Measurements from ENCODE around the gene LIN7C.

The LIN7C gene

DNA sequence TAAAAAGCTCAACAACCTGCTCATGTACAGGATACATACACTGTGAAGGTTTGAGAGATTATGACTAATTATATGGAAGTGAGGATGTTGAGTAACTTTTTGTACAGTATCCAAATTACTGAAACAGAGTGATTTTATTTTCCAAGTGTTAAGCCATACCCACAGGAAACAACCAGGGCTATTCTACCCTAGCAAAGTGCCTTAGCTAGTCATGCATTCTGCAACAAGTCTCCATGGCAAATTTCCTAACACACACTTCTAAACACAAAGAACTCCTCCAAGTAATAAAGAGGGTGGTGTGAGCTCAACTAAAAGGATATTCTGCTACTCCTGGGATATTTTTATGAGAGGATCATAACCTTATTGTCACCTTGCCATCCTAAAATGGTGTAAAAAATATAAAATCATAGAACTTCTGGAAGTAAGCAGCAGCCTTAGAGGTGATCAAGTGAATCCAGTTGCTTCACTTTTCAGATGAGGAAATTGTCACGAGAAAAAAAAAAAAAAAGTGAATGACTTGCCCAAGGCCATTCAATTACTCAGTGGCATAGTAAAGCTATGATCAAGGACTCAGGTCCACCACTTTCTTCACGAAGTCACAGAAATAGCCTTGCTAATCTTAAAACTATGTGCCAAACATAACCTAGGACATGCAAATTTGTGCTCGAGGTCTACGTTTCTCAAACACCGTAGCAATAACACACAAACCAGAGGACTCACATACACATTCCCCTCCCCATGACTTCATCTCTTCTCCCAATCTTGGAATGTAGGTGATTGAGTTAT lies 38.2 kb downstream of the LIN7C start:
- H3K36me3 ChIP-seq (ENCODE audit: control insufficient read depth, insufficient read depth, low read length, severe bottlenecking), result no peaks in the 10 kb centered on the region
- no peaks in the 10 kb centered on the region for H3K27me3 ChIP-seq (replicated peaks; ENCODE audit: control insufficient read depth, insufficient read depth, low read length)
- no peak overlapping the region for H3K9ac ChIP-seq (ENCODE audit: low read length)
- peaks cover 46% of the 10 kb centered on the region for H3K4me1 ChIP-seq (ENCODE audit: control insufficient read depth, insufficient read depth, low read length)
- H3K4me3 ChIP-seq (ENCODE audit: low read length), result peak overlapping the region; percentile 92
- H3K9me3 ChIP-seq (ENCODE audit: control insufficient read depth, low read length), result no peaks in the 10 kb centered on the region
- DNase-seq (ENCODE audit: low read depth), result peak; percentile 64

- H3K4me3 ChIP-seq (ENCODE audit: low read length), result no peak overlapping the region
Observed at GRCh38 chr11:27467181-27467913, 39.2 kb downstream of the LIN7C start.

GRCh38 chr11:27466363-27466762 lies 40.2 kb downstream of the LIN7C start:
- Histone ChIP-seq H3K9ac (ENCODE audit: low read length) (no peak overlapping the region), H3K4me3 (ENCODE audit: low read length) (no peak overlapping the region), H3K9me3 (ENCODE audit: control insufficient read depth, low read length) (no peaks in the 10 kb centered on the region), H3K27me3 (replicated peaks; ENCODE audit: control insufficient read depth, insufficient read depth, low read length) (no peaks in the 10 kb centered on the region), H3K36me3 (ENCODE audit: control insufficient read depth, insufficient read depth, low read length, severe bottlenecking) (no peaks in the 10 kb centered on the region), H3K4me1 (ENCODE audit: control insufficient read depth, insufficient read depth, low read length) (peaks cover 45% of the 10 kb centered on the region)
- no peak for DNase-seq (ENCODE audit: low read depth)

More at GRCh38 chr11:27467181-27467913, 39.2 kb downstream of the LIN7C start:
- no peak for DNase-seq (ENCODE audit: low read depth)
- Histone ChIP-seq H3K27me3 (replicated peaks; ENCODE audit: control insufficient read depth, insufficient read depth, low read length) (no peaks in the 10 kb centered on the region), H3K9ac (ENCODE audit: low read length) (no peak overlapping the region), H3K36me3 (ENCODE audit: control insufficient read depth, insufficient read depth, low read length, severe bottlenecking) (no peaks in the 10 kb centered on the region), H3K9me3 (ENCODE audit: control insufficient read depth, low read length) (no peaks in the 10 kb centered on the region), H3K4me1 (ENCODE audit: control insufficient read depth, insufficient read depth, low read length) (peaks cover 46% of the 10 kb centered on the region)

- H3K4me3 ChIP-seq (ENCODE audit: low read length), result no peak overlapping the region
- H3K27me3 ChIP-seq (replicated peaks; ENCODE audit: control insufficient read depth, insufficient read depth, low read length), result no peaks in the 10 kb centered on the region
- H3K36me3 ChIP-seq (ENCODE audit: control insufficient read depth, insufficient read depth, low read length, severe bottlenecking), result no peaks in the 10 kb centered on the region
- no peak overlapping the region for H3K9ac ChIP-seq (ENCODE audit: low read length)
- H3K4me1 ChIP-seq (ENCODE audit: control insufficient read depth, insufficient read depth, low read length), result peaks cover 37% of the 10 kb centered on the region
- no peak for DNase-seq (ENCODE audit: low read depth)
- no peaks in the 10 kb centered on the region for H3K9me3 ChIP-seq (ENCODE audit: control insufficient read depth, low read length)
Observed at GRCh38 chr11:27465629-27466028, 40.9 kb downstream of the LIN7C start.

DNA sequence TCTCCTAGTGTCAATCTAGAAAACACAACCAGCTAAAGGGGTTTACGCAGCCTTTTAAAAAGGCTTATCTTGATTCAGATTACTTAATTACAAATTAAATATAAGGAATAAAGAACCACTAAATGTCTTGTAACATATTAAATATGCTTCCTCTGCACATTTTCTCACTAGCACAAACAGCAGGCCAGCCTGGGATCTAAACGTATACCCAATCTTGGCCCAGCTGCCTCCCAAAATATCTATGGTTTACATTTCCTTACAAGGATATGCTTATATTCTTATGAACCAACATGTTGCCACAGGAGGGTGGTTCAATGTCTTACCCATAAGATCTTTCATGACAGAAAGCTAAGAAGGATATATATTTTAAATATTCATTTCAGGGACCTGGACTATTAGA lies 41.7 kb downstream of the LIN7C start:
- Histone ChIP-seq H3K4me3 (ENCODE audit: low read length) (no peak overlapping the region), H3K27me3 (replicated peaks; ENCODE audit: control insufficient read depth, insufficient read depth, low read length) (no peaks in the 10 kb centered on the region), H3K36me3 (ENCODE audit: control insufficient read depth, insufficient read depth, low read length, severe bottlenecking) (no peaks in the 10 kb centered on the region), H3K9ac (ENCODE audit: low read length) (no peak overlapping the region), H3K4me1 (ENCODE audit: control insufficient read depth, insufficient read depth, low read length) (peaks cover 30% of the 10 kb centered on the region), H3K9me3 (ENCODE audit: control insufficient read depth, low read length) (no peaks in the 10 kb centered on the region)
- DNase-seq (ENCODE audit: low read depth), result no peak

- Histone ChIP-seq H3K4me1 (ENCODE audit: control insufficient read depth, insufficient read depth, low read length) (peaks cover 24% of the 10 kb centered on the region), H3K9ac (ENCODE audit: low read length) (no peak overlapping the region), H3K27me3 (replicated peaks; ENCODE audit: control insufficient read depth, insufficient read depth, low read length) (no peaks in the 10 kb centered on the region), H3K4me3 (ENCODE audit: low read length) (no peak overlapping the region), H3K9me3 (ENCODE audit: control insufficient read depth, low read length) (no peaks in the 10 kb centered on the region), H3K36me3 (ENCODE audit: control insufficient read depth, insufficient read depth, low read length, severe bottlenecking) (no peaks in the 10 kb centered on the region)
- DNase-seq (ENCODE audit: low read depth), result peak; percentile 51
Observed at GRCh38 chr11:27464289-27464696, 42.3 kb downstream of the LIN7C start.

- Histone ChIP-seq H3K4me3 (ENCODE audit: low read length) (no peak overlapping the region), H3K4me1 (ENCODE audit: control insufficient read depth, insufficient read depth, low read length) (peaks cover 11% of the 10 kb centered on the region)
- DNase-seq (ENCODE audit: low read depth), result no peak
Observed at GRCh38 chr11:27462543-27462942, 44.0 kb downstream of the LIN7C start.

GRCh38 chr11:27460158-27460978 lies 46.2 kb downstream of the LIN7C start:
- no peaks in the 10 kb centered on the region for H3K27me3 ChIP-seq (replicated peaks; ENCODE audit: control insufficient read depth, insufficient read depth, low read length)
- no peaks in the 10 kb centered on the region for H3K36me3 ChIP-seq (ENCODE audit: control insufficient read depth, insufficient read depth, low read length, severe bottlenecking)
- H3K9me3 ChIP-seq (ENCODE audit: control insufficient read depth, low read length), result no peaks in the 10 kb centered on the region
- peak; percentile 36 for DNase-seq (ENCODE audit: low read depth)
- H3K4me3 ChIP-seq (ENCODE audit: low read length), result no peak overlapping the region
- H3K9ac ChIP-seq (ENCODE audit: low read length), result no peak overlapping the region
- H3K4me1 ChIP-seq (ENCODE audit: control insufficient read depth, insufficient read depth, low read length), result peaks cover 26% of the 10 kb centered on the region

More at GRCh38 chr11:27462543-27462942, 44.0 kb downstream of the LIN7C start:
- Histone ChIP-seq H3K9me3 (ENCODE audit: control insufficient read depth, low read length) (no peaks in the 10 kb centered on the region), H3K27me3 (replicated peaks; ENCODE audit: control insufficient read depth, insufficient read depth, low read length) (no peaks in the 10 kb centered on the region), H3K9ac (ENCODE audit: low read length) (no peak overlapping the region), H3K36me3 (ENCODE audit: control insufficient read depth, insufficient read depth, low read length, severe bottlenecking) (no peaks in the 10 kb centered on the region)

- Histone ChIP-seq H3K4me1 (ENCODE audit: control insufficient read depth, insufficient read depth, low read length) (peaks cover 20% of the 10 kb centered on the region), H3K36me3 (ENCODE audit: control insufficient read depth, insufficient read depth, low read length, severe bottlenecking) (no peaks in the 10 kb centered on the region), H3K4me3 (ENCODE audit: low read length) (no peak overlapping the region), H3K9me3 (ENCODE audit: control insufficient read depth, low read length) (no peaks in the 10 kb centered on the region), H3K9ac (ENCODE audit: low read length) (no peak overlapping the region), H3K27me3 (replicated peaks; ENCODE audit: control insufficient read depth, insufficient read depth, low read length) (no peaks in the 10 kb centered on the region)
- DNase-seq (ENCODE audit: low read depth), result no peak
Observed at GRCh38 chr11:27459191-27459590, 47.4 kb downstream of the LIN7C start.

DNA sequence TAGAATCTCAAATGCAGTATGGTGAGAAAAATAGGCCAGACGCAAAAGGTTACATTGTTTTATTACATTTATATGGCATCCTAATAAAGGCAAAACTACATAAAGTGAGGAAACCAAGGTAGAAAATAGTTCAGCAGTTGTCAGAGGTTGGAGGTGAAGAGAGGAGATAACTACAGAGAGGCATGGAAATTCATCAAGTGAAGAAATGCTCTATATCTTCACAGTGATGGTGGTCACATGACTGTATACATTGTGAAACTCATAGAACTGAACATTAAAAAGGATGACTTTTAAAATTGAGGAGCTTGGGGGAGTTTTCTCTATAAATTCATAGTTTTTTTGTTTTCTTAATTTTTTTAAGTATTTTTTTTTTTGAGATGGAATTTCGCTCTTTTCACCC lies 48.4 kb downstream of the LIN7C start:
- no peaks in the 10 kb centered on the region for H3K36me3 ChIP-seq (ENCODE audit: control insufficient read depth, insufficient read depth, low read length, severe bottlenecking)
- DNase-seq (ENCODE audit: low read depth), result no peak
- H3K9me3 ChIP-seq (ENCODE audit: control insufficient read depth, low read length), result no peaks in the 10 kb centered on the region
- H3K4me1 ChIP-seq (ENCODE audit: control insufficient read depth, insufficient read depth, low read length), result peaks cover 16% of the 10 kb centered on the region
- no peak overlapping the region for H3K4me3 ChIP-seq (ENCODE audit: low read length)
- no peak overlapping the region for H3K9ac ChIP-seq (ENCODE audit: low read length)
- no peaks in the 10 kb centered on the region for H3K27me3 ChIP-seq (replicated peaks; ENCODE audit: control insufficient read depth, insufficient read depth, low read length)

DNA sequence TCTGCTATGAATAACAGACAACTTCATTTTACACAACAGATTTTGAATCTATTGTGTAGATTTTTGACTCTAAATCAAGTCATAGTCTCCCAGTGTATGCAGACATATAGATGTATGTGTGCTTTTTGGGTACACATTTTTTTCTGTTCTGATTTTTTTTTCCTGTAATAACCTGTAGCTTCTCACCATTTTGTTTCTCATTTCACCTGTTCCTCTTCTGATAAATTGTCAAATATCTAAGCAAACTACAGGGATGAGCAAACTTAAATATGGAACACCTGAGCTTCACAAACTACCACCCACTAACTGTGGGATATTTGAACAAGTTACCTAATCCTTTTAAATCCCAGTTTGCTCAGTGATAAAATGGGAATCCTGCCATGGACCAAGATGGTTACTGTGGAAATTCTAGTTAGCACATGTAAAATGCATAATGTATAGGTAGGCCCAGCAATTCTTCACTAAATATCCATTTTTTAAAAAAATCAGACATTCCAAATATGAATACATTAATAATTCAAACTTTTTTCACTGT lies 49.7 kb downstream of the LIN7C start:
- peaks cover 22% of the 10 kb centered on the region for H3K4me1 ChIP-seq (ENCODE audit: control insufficient read depth, insufficient read depth, low read length)
- no peaks in the 10 kb centered on the region for H3K36me3 ChIP-seq (ENCODE audit: control insufficient read depth, insufficient read depth, low read length, severe bottlenecking)
- no peak overlapping the region for H3K4me3 ChIP-seq (ENCODE audit: low read length)
- H3K9ac ChIP-seq (ENCODE audit: low read length), result no peak overlapping the region
- H3K27me3 ChIP-seq (replicated peaks; ENCODE audit: control insufficient read depth, insufficient read depth, low read length), result no peaks in the 10 kb centered on the region
- DNase-seq (ENCODE audit: low read depth), result no peak
- H3K9me3 ChIP-seq (ENCODE audit: control insufficient read depth, low read length), result no peaks in the 10 kb centered on the region

All from adipocyte (in vitro differentiated cells).